HG03175 (cell line): ENCODE results near the gene DCTN4.
"Not testable (repeated sequence)": the region's sequence is repeated elsewhere in the genome, so short reads cannot be mapped to it uniquely, and the experiment has no call there.

Source experiments
- ATAC-seq: cut with Tn5 transposase; IDR thresholded peaks from one replicate; pipeline ENCODE4 v1.9.1; 2021; ENCODE audit warnings: mild to moderate bottlenecking, moderate library complexity; ENCODE audit not compliant: unreplicated experiment

DCTN4 gene

GRCh38 chr5:150778517-150779396, 19.9 kb upstream of the DCTN4 start, which contains the start of gene SMIM3:
Gene SMIM3 (plus strand): TSS chr5:150778757. CDS start chr5:150795441, 16,684 bp downstream.
- no peak for ATAC-seq

GRCh38 chr5:150778088-150778516, 19.3 kb upstream of the DCTN4 start:
- ATAC-seq, result no peak

DNA sequence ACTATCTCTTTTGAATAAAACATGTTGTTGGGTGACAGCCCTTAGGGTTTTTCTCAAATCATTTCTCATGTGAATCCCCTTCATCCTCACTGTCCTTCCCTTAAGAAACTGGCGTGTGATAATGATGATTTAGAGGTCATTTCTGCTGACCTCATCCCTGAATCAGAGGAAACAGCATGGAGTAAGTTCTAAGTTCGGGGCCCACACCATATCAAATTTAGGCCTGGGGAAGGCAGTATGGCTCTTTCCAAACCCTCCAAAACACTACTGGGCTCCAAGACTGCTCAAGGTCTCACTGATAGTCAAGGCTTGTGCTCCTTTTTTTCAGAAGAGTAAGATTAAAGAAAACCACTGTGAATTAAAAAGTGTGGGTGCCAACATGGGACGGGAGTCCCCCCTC, 18.9 kb upstream of the DCTN4 start:
- ATAC-seq, result no peak

DNA sequence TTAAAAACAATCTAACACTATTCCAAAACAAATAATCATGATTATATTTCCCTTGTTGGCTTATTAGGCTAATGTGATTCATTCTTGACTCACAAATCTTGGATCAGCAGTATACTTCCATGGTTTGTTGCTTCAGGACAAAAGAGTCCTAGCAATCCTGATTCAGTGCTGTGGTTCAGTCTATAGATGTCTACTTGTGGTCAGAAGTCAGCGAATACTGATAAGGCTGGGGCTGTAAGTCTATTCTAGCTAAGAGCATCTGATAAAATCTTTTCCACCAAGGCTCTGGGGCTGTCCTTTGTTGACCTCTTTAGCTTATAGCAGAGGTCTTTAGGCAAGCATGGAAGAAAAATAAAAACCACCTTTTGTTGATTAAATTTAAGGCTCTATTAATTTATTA, 15.3 kb upstream of the DCTN4 start:
- no peak for ATAC-seq

DNA sequence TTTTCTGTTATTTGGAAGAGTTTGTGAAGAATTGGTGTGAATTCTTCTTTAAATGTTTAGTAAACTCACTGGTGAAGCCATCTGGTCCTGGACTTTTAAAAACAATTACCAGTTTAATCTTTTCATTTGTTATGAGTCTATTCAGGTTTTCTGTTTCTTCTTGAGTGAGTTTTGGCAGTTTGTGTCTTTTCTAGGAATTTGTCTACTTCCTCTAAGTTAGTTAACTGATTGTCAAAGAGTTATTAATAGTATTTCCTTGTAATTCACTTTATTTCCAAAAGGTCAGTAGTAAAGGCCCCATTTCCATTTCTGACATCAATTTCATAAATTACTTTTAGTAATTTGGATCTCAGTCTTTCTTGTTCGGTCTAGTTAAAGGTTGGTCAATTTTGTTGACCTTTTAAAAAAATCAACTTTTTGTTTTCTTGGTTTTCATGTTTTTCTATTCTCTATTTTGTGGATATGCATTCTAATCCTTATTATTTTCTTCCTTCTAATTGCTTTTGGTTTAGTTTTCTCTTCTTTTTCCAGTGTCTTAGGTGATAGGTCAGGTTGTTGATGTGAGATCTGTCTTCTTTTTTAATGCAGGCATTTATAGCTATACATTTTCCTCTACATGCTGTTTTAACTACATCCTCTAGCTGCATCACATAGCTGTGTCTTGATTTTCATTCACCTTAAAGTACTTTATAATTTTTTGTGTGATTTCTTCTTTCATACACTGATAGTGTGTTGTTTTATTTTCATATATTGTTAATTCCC, 12.4 kb upstream of the DCTN4 start:
- ATAC-seq, result no peak

- ATAC-seq, result no peak
Measured at GRCh38 chr5:150766251-150766650, 7.4 kb upstream of the DCTN4 start.

GRCh38 chr5:150765799-150766169, 7.0 kb upstream of the DCTN4 start:
- no peak for ATAC-seq

DNA sequence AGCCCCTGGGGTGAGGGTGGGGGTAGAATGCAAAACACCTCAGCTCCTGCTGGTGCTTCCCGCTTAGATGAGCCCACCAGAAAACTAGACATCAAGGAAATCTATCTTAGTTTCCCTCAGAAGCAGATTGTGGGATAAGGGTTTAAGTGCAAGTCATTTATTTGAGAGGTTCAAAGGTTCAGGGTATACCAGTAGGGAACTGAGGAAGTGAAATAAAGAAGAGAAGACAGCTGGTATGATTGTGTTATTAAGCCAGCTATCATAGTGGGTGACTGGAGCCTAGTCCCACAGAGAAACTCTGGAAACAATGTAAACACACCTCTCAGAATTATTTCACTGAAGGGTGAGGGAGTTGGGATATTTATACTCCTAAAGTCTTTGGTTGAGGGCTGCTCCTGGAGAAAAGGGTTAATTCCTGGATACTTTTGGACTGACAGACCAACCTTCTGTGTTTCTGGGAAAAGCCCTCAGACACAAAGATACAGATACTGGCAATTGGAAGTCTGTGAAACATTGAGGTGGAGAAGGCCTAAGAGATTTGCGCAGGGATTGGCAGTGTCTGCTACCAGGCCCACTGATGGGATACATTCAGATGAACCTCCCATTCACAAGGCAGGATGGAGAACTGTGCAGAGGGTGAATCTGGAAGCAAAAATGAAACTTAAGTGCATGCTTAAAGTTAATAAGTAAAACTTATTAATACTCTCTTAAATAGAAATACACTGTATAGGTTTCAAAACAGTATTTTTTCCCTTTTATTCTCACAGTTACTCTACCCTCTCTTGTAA, 6.4 kb upstream of the DCTN4 start:
- ATAC-seq, result peak; percentile 57

- no peak for ATAC-seq
Measured at GRCh38 chr5:150764530-150764929, 5.7 kb upstream of the DCTN4 start.

DNA sequence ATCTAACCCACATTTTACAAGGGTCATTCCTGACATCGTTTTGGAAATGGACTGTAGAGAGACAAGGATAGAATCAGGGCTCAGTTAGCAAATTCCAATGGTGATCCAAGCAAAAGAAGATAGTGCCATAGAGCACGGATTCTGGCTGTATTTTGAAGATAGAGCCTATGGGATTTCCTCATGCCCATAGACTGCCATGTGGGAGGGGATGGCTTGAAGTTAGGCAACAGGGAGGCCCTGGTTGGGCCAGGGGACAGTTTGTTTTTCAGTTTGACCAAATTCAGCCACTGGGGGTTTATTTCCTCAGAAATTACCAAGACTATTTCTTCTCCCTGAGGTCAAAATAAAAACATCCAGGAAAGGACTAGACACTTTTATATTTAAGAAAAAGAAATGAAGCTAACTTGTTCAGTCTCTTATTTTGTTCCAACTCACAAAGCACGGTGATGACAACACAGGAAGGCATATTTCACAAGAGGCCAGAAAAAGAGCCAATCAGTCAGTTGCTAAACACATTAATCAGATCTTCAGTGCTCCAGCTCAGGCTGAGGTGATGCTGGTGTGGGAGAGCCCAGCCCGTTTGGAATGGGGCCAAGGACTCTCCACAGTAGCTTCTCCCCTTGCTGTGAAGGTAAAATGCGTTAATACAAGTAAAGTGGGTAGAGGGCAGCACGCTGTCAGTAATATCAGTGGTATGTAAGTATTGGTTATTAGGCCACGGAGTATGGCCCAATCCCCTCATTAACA, 4.4 kb upstream of the DCTN4 start:
- ATAC-seq, result no peak

GRCh38 chr5:150762211-150762610, 3.4 kb upstream of the DCTN4 start:
- ATAC-seq, result no peak

- ATAC-seq, result no peak
Measured at GRCh38 chr5:150759334-150759583, 442 bp upstream of the DCTN4 start.

GRCh38 chr5:150758203-150758530, 650 bp downstream of the DCTN4 start:
- ATAC-seq, result peak; percentile 19

- no peak for ATAC-seq
Measured at GRCh38 chr5:150757087-150757649, 1.6 kb downstream of the DCTN4 start.

- ATAC-seq, result no peak
Measured at GRCh38 chr5:150753863-150754262, 5.0 kb downstream of the DCTN4 start.

DNA sequence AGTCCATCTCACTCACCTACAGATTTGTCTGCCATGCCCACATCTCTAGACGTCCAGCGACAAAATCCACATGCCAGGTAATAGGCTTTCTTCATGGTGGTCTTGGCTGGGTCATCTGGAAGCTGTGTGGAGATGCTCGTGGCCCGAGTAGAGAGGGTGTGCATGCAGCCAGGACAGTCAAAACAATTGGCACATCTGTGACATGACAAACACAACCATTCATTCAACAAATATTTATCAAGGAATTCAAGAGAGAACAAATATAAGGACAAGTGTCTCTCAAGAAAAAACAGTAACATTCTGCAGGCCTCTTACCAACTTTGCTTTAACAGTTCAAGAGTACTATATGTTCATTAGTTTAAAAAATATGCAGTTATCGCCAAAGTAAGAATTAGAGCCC, 5.4 kb downstream of the DCTN4 start:
- no peak for ATAC-seq

- no peak for ATAC-seq
Measured at GRCh38 chr5:150751096-150751891, 7.5 kb downstream of the DCTN4 start.

DNA sequence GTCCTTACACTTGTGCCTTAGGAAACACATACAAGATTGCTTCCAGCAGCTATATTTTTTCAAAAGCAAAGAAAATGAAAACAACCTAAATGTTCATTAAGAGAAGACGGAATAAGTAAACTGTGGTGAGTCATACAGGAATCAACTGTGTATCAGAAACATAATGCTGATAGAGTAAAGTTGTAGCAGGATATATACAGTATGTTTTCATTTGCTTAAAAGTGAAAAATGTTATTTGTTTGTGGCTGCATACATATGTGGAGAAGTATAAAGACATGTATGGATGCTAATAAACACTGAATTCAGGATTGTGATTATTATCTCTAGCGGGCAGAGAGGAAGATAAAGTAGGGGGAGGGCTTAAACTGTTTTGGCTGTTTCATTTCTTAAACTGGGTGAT, 8.3 kb downstream of the DCTN4 start:
- no peak for ATAC-seq

GRCh38 chr5:150743142-150743488, 15.7 kb downstream of the DCTN4 start:
- ATAC-seq, result not testable (repeated sequence)
